Stomach (tissue), 9 donors: ENCODE measurements around the gene RGMB. TPM values are rescaled to one million over a fixed set of nuclear protein-coding genes. Genes with fewer than 3 reads are reported as not detected.
"Not testable (repeated sequence)": the region's sequence is repeated elsewhere in the genome, so short reads cannot be mapped to it uniquely, and the experiment has no call there.

Source experiments
- DNase-seq, 2 donors: peaks; one replicate each; pipeline versions ENCODE4 v3.0.0 to v3.0.0-alpha.2; 2013 to 2019
- H3K27ac ChIP-seq, 5 donors: fragments of 200-600 bp in 4 of 5; sonication (generic) in 4 of 5; one replicate each; pipeline ENCODE4 v1.5.1; 2013 to 2019; ENCODE audit warnings: mild to moderate bottlenecking in 1 of 5, moderate library complexity in 1 of 5
- H3K27me3 ChIP-seq, 3 donors: fragments of 200-600 bp; sonication (generic); one replicate each; pipeline ENCODE4 v1.5.1; 2017 to 2019; ENCODE audit warnings: mixed run types in 1 of 3
- H3K36me3 ChIP-seq, 4 donors: fragments of 200-600 bp; sonication (generic); 1 replicate in 3 of 4; 2 replicates in 1 of 4; pipeline ENCODE4 v1.5.1; 2016 to 2019
- H3K4me1 ChIP-seq, 4 donors: fragments of 200-600 bp; sonication (generic); one replicate each; pipeline ENCODE4 v1.5.1; 2016 to 2019
- H3K4me3 ChIP-seq, 4 donors: fragments of 200-600 bp; sonication (generic) in 3 of 4; one replicate each; pipeline ENCODE4 v1.5.1; 2016 to 2019; ENCODE audit warnings: mild to moderate bottlenecking in 1 of 4
- H3K9me3 ChIP-seq, 4 donors: fragments of 200-600 bp; sonication (generic); one replicate each; pipeline ENCODE4 v1.5.1; 2016 to 2019
- CTCF ChIP-seq, 7 experiments: fragments of 450-650 bp in 4 of 7; fragments of 200-600 bp in 3 of 7; sonication (generic) in 3 of 7; IDR thresholded peaks; one replicate each; pipeline ENCODE4 v1.5.1; 2016 to 2019; ENCODE audit warnings: antibody characterized with exemption in 7 of 7, control low read depth in 2 of 7, mild to moderate bottlenecking in 1 of 7
- EP300 ChIP-seq: sonication (generic); formaldehyde crosslinking; IDR thresholded peaks from one replicate; pipeline ENCODE4 v1.6.1; 2017; ENCODE audit warnings: antibody characterized with exemption
- POLR2A ChIP-seq, 4 donors: fragments of 450-650 bp; IDR thresholded peaks; one replicate each; pipeline ENCODE4 v1.6.1; 2016; ENCODE audit warnings: antibody characterized with exemption in 4 of 4, control low read depth in 2 of 4, mild to moderate bottlenecking in 1 of 4, moderate library complexity in 1 of 4
- POLR2AphosphoS5 ChIP-seq, 3 donors: sonication (generic); formaldehyde crosslinking; IDR thresholded peaks; one replicate each; pipeline ENCODE4 v1.6.1; 2016; ENCODE audit warnings: antibody characterized with exemption in 3 of 3
- WGBS, 5 donors: extraction: QIAGEN DNeasy Blood & Tissue Kit in 3 of 5; methylation state at CpG; one replicate each; pipeline versions ENCODE4 v1.1.5 to v1.1.7; 2013 to 2018; 5-methylcytosine and 5-hydroxymethylcytosine counted together
- intact Hi-C: fragments of 100-400 bp; cut with DNase I; formaldehyde crosslinking; loops from one replicate; pipeline ENCODE4 v1.15.1; 2023; ENCODE audit warnings: low total_unique reads
- polyA plus RNA-seq, 3 donors: library from polyadenylated mRNA; stranded (reverse); fragments of 200-250 nt; gene quantifications; one replicate each; pipeline ENCODE4 v1.2.3, GENCODE V29; 2013
- total RNA-seq, 5 donors: library from RNA; depleted of rRNA; stranded (reverse); fragments of >200 nt; gene quantifications; one replicate each; pipeline versions ENCODE4 v1.1.0 to v1.2.3, GENCODE V29; 2014 to 2016
- donor health status: healthy with polysubstance abuse.
- donor health status: Bipolar disorder and iron deficiency.
- donor health status: healthy.

RGMB gene
- total and polyA plus RNA-seq, 8 donors, result 8.4 to 215 (median 50.1) TPM

DNA sequence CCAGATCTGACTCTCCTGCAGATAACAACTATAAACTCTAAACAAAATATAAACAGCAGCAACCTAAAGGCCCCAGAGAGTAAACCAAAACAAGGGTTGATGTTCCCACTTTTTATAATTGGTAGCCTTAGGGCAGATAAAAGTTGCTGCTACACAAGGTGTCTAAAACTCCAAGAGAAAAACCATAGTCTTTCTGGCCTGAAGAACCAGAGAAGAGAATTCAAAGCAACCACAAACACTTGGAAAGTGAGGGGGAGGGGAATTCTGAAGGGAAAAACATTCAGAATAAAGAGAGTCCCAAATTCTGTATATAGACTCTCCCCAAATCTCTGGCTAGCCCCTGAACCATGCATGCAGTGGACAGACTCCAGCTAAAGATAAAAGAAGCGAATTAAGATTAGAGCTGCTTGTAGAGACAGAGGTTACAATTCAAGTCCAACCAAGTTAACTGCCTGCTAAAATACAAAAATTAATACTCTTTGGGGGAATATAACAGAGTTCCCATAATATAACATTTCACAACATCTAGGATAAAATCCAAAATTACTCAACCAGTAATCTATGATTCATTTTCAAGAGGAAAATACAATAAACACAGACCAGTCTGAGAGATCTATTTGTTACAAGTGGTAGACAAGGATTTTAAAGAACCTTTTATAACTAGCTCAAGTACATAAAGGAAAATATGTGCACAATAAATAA, 37.5 kb upstream of the RGMB start:
- TF ChIP-seq POLR2AphosphoS5 (IDR thresholded peaks at IDR 0.05), result no peak
- TF ChIP-seq CTCF (IDR thresholded peaks at IDR 0.05), result no peak
- no peak for TF ChIP-seq EP300
- TF ChIP-seq POLR2A (IDR thresholded peaks at IDR 0.05), result no peak
- no peaks in the 10 kb centered on the region for H3K36me3 ChIP-seq
- 61 to 77% (median 70%) methylated on average over 1 of the region's 1 CpG for WGBS, 5 donors

GRCh38 chr5:98736753-98737152, 36.7 kb upstream of the RGMB start:
- intact Hi-C loops, result no loop called here
- H3K9me3 ChIP-seq, result peaks cover 0 to 7% (median 2%) of the 10 kb centered on the region in 4 donors
- DNase-seq, result no peak
- TF ChIP-seq POLR2AphosphoS5 (IDR thresholded peaks at IDR 0.05) (no peak), CTCF (IDR thresholded peaks at IDR 0.05) (no peak), POLR2A (IDR thresholded peaks at IDR 0.05) (no peak), EP300 (no peak)
- H3K36me3 ChIP-seq, result no peaks in the 10 kb centered on the region
- H3K27me3 ChIP-seq, result no peaks in the 10 kb centered on the region
- H3K4me3 ChIP-seq, result no peak overlapping the region
- no peak overlapping the region for H3K27ac ChIP-seq
- no peaks in the 10 kb centered on the region for H3K4me1 ChIP-seq

More for the DNA sequence above, 37.5 kb upstream of the RGMB start:
- intact Hi-C loops, result no loop called here
- H3K27ac ChIP-seq, result no peak overlapping the region
- peaks cover 0 to 7% (median 2%) of the 10 kb centered on the region in 4 donors for H3K9me3 ChIP-seq
- no peaks in the 10 kb centered on the region for H3K4me1 ChIP-seq
- H3K27me3 ChIP-seq, result no peaks in the 10 kb centered on the region
- H3K4me3 ChIP-seq, result no peak overlapping the region
- no peak for DNase-seq

DNA sequence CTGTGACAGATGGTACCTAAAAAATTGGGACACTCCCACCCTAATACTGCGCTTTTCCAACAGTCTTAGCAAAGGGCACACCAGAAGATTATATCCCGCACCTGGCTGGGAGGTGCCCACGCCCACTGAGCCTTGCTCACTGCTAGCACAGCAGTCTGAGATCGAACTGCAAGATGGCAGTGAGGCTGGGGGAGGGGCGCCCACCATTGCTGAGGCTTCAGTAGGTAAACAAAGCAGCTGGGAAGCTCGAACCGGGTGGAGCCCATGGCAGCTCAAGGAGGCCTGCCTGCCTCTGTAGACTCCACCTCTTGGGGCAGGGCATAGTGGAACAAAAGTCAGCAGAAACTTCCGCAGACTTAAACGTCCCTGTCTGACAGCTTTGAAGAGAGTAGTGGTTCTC, 36.0 kb upstream of the RGMB start:
- 86 to 94% (median 88%) methylated on average over 4 to 9 of the region's 9 CpGs for WGBS, 5 donors
- H3K4me3 ChIP-seq, H3K27me3 ChIP-seq, H3K9me3 ChIP-seq, H3K27ac ChIP-seq, H3K36me3 ChIP-seq, intact Hi-C loops, DNase-seq, H3K4me1 ChIP-seq: not testable (repeated sequence)

- H3K9me3 ChIP-seq, H3K36me3 ChIP-seq, intact Hi-C loops, H3K27me3 ChIP-seq, H3K4me1 ChIP-seq, DNase-seq, H3K4me3 ChIP-seq, H3K27ac ChIP-seq: not testable (repeated sequence)
- WGBS, 5 donors, result 96 to 98% (median 97%) methylated on average over 4 of the region's 4 CpGs
Observed at GRCh38 chr5:98738481-98739149, 34.8 kb upstream of the RGMB start.

DNA sequence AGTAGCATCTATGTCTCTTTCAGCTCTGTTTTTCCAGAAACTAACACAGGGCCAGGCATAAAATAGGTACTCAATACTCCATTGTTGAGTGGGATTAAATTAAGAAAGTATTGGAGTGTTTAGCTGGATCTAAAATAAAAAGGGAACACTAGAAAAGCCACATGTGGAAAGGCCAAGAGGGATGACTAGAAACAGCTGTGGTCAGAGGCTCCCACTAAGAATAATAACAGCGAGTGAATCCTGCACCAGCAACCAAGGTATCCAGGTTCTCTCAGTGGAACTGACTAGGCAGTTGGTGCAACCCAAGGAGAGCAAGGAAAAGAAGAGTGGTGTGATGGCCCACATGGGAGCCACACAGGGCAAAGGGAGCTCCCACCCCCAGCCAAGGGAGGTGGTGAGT, 31.5 kb upstream of the RGMB start:
- intact Hi-C loops, result no loop called here
- 78 to 95% (median 90%) methylated on average over 1 of the region's 1 CpG for WGBS, 5 donors
- TF ChIP-seq EP300 (no peak), POLR2AphosphoS5 (IDR thresholded peaks at IDR 0.05) (no peak), CTCF (IDR thresholded peaks at IDR 0.05) (no peak), POLR2A (IDR thresholded peaks at IDR 0.05) (no peak)

More for the DNA sequence above, 31.5 kb upstream of the RGMB start:
- Histone ChIP-seq H3K27ac (no peak overlapping the region), H3K9me3 (peaks cover 0 to 11% (median 5%) of the 10 kb centered on the region in 4 donors), H3K36me3 (no peaks in the 10 kb centered on the region), H3K4me1 (no peaks in the 10 kb centered on the region), H3K27me3 (no peaks in the 10 kb centered on the region), H3K4me3 (no peak overlapping the region)
- no peak for DNase-seq
